Measurements from ENCODE around the gene PTPN21.
A peak's percentile ranks its signal among the peaks of the same experiment; 100 is the strongest.

PTPN21 gene

DNA sequence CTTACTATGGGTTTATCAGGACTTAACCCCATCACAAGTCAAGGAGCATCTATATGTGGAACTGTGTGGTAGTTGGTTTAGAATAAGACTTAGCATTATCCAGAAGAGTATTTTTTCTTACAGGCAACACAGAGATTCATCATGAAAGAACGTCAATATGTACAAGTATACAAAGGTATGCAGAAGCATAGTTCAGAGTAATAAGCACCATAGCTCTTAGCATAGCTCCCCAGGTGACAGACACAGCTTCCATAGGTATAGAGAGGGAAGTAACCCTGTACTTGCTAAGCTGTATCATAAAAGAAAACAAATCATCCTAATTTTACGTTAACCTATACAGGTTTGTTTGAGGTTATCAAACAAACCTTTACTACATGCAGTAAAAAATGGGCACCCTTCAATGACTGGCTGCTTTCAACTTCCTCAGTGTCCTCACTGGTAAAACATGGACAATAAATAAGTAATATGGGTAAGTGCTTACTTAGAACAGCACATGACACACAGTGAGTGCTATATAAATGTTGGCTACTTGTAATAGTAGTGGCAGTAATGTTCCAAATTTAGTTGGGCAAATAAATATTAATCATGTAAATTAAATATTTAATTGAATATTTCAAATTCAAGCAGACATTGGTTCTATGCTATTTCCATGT lies 50.9 kb downstream of the PTPN21 start:
- no peak for DNase-seq

DNA sequence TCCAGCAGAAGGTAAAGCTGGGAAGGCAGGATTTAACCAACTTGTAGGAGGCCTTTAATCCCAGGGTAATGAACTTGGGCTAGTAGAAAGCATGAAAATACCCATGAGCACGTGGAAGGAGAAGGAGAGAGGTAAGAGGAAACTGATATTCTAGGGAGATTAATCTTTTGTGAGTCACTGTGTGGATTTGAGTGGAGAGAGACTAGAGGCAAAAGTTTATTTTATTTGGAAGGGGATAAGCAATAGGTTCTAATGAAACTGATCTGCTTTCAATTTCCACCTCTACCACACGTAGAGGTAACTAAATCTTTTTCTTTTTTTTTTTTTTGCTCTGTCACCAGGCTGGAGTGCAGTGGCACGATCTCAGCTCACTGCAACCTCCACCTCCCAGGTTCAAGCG lies 52.1 kb downstream of the PTPN21 start:
- no peak for DNase-seq

GRCh38 chr14:88500611-88501010 lies 54.2 kb downstream of the PTPN21 start:
- no peak for DNase-seq

DNA sequence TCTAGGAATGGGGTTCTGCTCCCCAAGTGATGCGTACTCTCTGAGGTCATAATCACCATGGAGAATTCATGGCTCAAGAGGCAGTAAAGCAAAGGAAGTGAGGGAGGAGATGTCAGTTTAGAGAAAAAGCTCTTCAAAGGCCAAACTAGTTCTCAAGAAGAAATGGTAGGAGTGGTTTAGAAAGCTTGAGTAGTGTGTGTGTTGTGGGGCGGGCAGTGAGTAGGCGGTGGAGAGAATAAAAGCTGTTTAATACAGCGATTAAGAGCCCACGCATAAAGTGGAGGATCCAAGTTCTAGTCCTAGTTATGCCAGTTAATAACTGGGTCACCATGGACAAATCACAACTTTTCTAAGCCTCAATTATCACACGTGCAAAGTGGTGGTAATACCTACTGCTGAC lies 55.6 kb downstream of the PTPN21 start:
- no peak for DNase-seq

DNA sequence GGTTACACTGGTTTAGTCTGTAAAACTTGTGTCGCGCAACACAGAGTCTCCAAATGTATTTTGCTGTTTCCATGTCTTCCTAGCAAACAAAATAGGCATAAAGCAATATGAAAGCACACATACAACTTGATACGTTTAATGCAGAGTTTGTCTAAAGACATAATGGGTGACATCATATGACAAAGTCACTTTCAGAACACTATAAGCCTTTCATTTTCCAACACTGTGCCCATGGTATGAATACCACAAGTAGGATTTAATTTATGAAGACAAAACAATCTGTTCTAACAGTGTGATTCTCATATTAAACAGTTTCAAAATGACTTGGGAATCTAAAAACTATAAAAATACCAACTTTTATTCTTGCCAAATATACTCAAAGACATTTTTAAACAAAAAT lies 58.4 kb downstream of the PTPN21 start:
- no peak for DNase-seq

- no peak for DNase-seq
Observed at GRCh38 chr14:88493392-88494185, 61.2 kb downstream of the PTPN21 start.

DNA sequence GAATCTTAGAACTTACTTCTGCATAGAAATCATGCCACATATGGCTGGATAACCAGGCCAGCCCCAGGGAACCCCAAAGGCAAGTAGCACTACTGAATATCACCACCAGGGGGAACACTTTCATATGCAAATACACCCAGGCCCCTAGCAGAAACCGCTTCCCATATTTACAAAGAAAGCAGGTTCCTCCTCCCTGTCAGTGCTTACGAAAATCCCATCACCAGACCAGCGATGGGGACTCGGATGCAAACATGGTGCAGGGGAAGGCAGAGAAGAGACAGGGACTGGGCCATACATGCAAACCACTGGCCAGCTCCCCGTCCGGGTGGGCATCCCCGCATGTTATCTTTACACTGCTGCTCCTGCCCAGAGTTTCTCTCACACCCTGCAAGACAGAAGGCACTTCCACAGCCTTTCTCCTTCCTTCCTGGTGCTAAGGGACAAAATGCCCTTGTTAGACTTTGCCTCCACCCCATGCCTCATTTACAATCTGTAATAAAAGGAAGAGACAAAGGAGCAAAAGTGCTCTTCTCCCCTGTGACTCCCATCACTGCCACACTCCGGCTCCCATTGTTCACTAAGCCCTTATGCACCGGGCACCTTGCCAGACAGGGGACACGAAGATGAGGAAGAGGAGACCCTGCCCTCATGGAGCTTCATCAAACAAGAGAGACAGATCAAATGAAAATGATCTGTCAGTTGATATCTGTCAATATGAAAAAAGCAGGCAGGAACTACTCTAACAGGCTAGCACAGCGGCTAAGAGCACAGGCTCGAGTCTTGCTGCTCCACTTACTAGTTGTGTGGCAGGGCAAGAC lies 62.3 kb downstream of the PTPN21 start:
- DNase-seq, result peak; percentile 38

- no peak for DNase-seq
Observed at GRCh38 chr14:88490168-88490567, 64.6 kb downstream of the PTPN21 start.

GRCh38 chr14:88488897-88489296 lies 65.9 kb downstream of the PTPN21 start:
- no peak for DNase-seq

GRCh38 chr14:88488081-88488480 lies 66.7 kb downstream of the PTPN21 start:
- DNase-seq, result no peak

- DNase-seq, result no peak
Observed at GRCh38 chr14:88482524-88482923, 72.3 kb downstream of the PTPN21 start.

DNA sequence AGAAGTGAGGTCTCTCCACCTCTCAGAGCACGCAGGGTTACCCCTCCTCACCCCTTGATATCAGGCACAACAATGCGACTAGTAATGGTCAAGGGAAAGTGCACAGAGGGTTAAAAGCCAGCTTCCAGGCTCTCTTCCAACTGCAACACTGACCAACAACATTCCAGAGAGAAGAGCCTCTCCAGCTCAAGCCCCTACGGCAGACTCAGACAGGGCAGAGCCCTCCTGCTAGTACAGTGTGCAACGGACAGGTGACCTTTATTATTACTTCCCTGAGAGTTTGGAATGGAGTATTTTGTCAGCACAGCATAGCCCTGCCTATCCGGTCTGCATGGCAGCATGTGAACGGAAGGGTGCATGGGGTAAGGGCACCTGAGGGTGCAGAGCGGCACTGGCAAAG lies 73.0 kb downstream of the PTPN21 start:
- DNase-seq, result no peak

GRCh38 chr14:88481059-88481458 lies 73.7 kb downstream of the PTPN21 start:
- no peak for DNase-seq

GRCh38 chr14:88479574-88479987 lies 75.2 kb downstream of the PTPN21 start:
- no peak for DNase-seq

DNA sequence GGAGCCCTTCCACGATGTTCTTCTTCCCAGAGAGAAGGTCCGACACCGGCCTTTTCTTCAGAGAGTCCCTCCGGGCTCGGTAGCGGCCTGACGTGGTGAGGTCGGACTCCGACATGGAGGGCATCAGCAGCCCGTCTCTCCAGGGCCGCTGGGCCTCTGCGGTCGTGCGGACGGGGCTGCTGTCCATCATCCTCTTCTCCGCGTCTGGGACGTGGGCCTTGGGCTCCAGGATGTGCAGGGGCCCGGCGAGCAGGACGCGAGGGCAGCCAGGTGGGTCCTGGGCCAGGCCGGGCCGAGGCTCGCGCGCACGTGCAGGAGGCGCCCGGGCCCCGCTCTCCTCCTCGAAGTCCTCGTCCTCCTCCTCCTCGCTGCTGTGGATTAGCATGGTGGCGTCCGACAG lies 75.9 kb downstream of the PTPN21 start:
- DNase-seq, result no peak

DNA sequence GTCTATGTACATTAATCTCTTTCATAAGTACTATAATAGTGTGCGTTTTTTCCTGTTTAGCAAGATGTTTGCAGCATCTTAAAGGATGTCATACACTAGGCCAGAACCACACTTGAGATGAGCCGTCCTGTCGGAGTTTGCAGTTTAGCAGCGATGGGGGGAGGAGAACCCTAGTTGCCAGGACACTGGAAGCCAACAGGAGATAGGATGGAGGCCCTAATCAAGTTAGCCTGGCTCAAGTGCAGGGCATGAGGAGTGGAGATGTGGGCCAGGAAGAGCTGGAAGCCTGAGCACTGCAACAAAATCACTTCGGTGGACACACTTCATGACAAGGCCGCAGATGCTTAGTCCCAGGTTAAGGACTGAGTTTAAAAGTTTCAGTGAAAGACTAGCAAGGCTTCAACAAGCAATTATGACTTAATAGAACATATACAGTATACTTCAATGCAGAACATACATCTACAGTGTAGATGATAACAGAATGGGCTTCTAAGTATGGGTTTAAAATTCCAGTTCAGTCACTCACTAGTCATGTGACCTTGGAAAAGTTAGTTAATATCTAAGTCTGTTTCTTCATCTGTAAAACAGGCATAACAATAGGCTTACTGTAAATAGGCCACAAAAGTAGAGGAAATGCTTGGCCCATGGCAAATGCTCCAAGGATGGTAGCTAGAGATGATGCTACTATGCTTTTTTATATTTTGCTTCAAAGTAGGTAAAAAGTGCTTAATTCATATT lies 77.1 kb downstream of the PTPN21 start:
- DNase-seq, result no peak

DNA sequence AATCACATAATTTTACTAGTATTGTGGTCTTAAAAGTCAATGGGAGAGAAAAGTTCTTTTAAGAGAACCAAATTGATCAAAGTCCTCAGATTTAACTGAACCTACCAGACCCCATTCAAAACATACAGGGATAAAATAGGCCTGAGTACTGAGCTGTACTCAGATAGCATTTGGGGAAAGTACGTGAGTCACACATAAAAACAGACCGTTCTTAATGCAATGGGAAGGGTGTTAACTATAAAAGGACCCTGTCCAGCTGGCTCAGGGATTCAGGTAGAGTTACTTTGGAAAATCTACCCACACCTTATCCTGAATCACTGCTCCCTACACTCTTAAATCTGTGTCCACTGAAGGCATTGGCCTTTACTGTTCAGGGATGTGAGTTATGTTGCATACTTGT lies 78.0 kb downstream of the PTPN21 start:
- DNase-seq, result no peak

GRCh38 chr14:88476214-88476774 lies 78.5 kb downstream of the PTPN21 start:
- no peak for DNase-seq

GRCh38 chr14:88473791-88474190 lies 81.0 kb downstream of the PTPN21 start:
- DNase-seq, result no peak

- DNase-seq, result no peak
Observed at GRCh38 chr14:88470542-88471440, 84.0 kb downstream of the PTPN21 start.

DNA sequence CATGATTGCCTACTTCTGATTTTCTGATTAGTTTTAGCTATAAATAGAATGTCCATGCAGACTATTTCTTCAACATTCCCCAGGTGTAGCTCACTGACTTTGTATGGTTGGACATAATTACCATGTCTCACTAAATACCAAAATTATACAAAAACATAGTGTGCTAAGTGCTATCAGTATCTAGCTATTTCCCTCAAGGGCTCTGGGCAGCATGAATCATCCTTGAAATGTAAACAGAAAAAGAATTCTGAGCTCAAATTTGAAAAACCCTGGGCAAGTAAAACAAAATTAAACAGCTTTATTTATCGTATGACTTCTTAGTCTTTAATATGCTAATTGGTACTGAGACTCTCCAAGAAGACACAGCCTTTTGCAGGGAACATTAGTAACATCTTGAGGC lies 86.4 kb downstream of the PTPN21 start:
- DNase-seq, result no peak

GRCh38 chr14:88463318-88463717 lies 91.5 kb downstream of the PTPN21 start:
- DNase-seq, result no peak
